ENCODE measurements around the gene CD59. TPM values are rescaled to one million over a fixed set of nuclear protein-coding genes. Genes with fewer than 3 reads are reported as not detected.
A peak's percentile ranks its signal among the peaks of the same experiment; 100 is the strongest.

CD59 gene
- total and polyA plus RNA-seq, 2 experiments from 2014 or later: 298 to 346 TPM

DNA sequence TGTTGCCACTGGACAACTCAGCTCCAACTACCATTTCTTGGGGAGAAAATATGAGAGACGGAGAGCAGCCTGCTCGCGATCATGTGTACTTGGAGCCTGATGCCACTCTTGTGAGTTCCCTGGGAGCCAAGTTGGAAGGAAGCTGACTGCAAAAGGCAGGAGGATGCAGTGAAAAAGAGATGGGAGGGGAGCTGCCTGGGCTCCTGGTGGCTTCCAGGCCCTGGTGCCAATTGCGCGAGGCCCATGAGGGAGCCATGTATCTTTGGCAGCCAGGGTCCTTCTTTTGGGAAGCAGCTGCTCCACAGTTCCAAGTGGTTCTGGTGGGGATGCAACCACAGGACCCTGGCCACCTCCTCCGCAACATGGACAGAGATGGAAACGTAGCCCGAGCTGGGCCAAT lies 46.7 kb downstream of the CD59 start:
- Histone ChIP-seq H3K9me3 (ENCODE audit: low read depth) (no peaks in the 10 kb centered on the region), H3K27ac (peak overlapping the region; percentile 93), H3K36me3 (replicated peaks; ENCODE audit: insufficient read depth, low read depth) (no peaks in the 10 kb centered on the region), H4K20me1 (ENCODE audit: insufficient read depth, poor library complexity, severe bottlenecking) (no peaks in the 10 kb centered on the region), H3K4me1 (ENCODE audit: insufficient read depth) (peaks cover 32% of the 10 kb centered on the region), H3K4me2 (no peak overlapping the region), H3K4me3 (no peak overlapping the region), H3K79me2 (no peaks in the 10 kb centered on the region), H3K27me3 (no peaks in the 10 kb centered on the region), H3K9me2 (replicated peaks; ENCODE audit: insufficient read depth) (no peaks in the 10 kb centered on the region), H2AFZ (no peak overlapping the region)
- no peak for TF ChIP-seq EZH2 (IDR thresholded peaks at IDR 0.05; ENCODE audit: borderline replicate concordance)
- TF ChIP-seq CTCF (IDR thresholded peaks at IDR 0.05; ENCODE audit: poor library complexity): no peak
- no peak for TF ChIP-seq EZH2phosphoT487 (IDR thresholded peaks at IDR 0.05; ENCODE audit: low read depth, severe bottlenecking, unreplicated experiment)
- 99% methylated on average over 8 of the region's 8 CpGs for WGBS (ENCODE audit: low lambda C conversion rate, missing lambda C conversion rate)
- DNase-seq (ENCODE audit: low spot score): no peak

- no peak for DNase-seq (ENCODE audit: low spot score)
- no peaks in the 10 kb centered on the region for H3K27me3 ChIP-seq
- H3K4me3 ChIP-seq: no peak overlapping the region
- WGBS (ENCODE audit: low lambda C conversion rate, missing lambda C conversion rate): 91% methylated on average over 4 of the region's 4 CpGs
- H4K20me1 ChIP-seq (ENCODE audit: insufficient read depth, poor library complexity, severe bottlenecking): no peaks in the 10 kb centered on the region
- H3K4me1 ChIP-seq (ENCODE audit: insufficient read depth): peaks cover 32% of the 10 kb centered on the region
- no peak overlapping the region for H3K4me2 ChIP-seq
- no peaks in the 10 kb centered on the region for H3K79me2 ChIP-seq
- no peak overlapping the region for H3K27ac ChIP-seq
- H3K9me2 ChIP-seq (replicated peaks; ENCODE audit: insufficient read depth): no peaks in the 10 kb centered on the region
- no peaks in the 10 kb centered on the region for H3K9me3 ChIP-seq (ENCODE audit: low read depth)
- TF ChIP-seq EZH2phosphoT487 (IDR thresholded peaks at IDR 0.05; ENCODE audit: low read depth, severe bottlenecking, unreplicated experiment): no peak
- no peaks in the 10 kb centered on the region for H3K36me3 ChIP-seq (replicated peaks; ENCODE audit: insufficient read depth, low read depth)
- no peak overlapping the region for H2AFZ ChIP-seq
These were observed 47.1 kb downstream of the CD59 start for GRCh38 chr11:33689085-33689484.

DNA sequence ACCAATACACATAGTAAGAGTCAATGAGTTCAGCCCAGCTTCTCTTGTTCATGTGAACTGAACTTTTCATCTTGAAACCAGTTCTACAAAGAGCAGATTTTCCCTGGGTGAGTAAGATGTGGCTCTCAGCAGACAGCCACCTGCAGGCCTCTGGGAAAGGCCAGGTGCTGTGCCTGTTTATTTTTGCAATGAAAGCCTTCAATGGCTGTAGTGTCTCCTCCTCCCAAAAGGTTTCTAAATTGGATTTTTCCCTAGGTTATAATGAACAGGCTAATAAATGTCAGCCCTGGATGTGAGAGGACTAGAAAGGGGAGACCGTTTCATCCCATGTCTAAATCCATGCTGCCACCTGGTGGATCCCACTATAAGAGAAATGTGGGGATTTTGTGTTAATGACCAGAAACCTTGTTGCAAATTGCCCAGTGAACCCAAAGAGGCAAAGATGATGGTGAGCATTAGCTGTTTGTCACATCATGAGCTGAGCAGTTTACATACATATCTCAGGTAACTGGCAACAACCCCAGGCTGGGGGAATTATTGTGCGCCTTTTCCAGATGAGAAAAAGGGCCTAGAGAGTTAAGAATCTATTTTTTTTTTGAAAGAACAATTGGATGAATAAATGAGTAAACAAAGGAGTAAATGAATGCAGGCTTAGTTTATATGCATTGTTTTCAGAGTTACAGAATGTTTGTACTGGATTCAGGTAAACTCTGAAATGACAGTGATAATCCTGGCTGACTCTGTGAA lies 48.3 kb downstream of the CD59 start:
- no peaks in the 10 kb centered on the region for H3K9me3 ChIP-seq (ENCODE audit: low read depth)
- no peaks in the 10 kb centered on the region for H3K27me3 ChIP-seq
- no peaks in the 10 kb centered on the region for H3K9me2 ChIP-seq (replicated peaks; ENCODE audit: insufficient read depth)
- peaks cover 30% of the 10 kb centered on the region for H3K4me1 ChIP-seq (ENCODE audit: insufficient read depth)
- H3K4me2 ChIP-seq: no peak overlapping the region
- DNase-seq (ENCODE audit: low spot score): peak; percentile 81
- no peaks in the 10 kb centered on the region for H3K36me3 ChIP-seq (replicated peaks; ENCODE audit: insufficient read depth, low read depth)
- no peak overlapping the region for H3K4me3 ChIP-seq
- H4K20me1 ChIP-seq (ENCODE audit: insufficient read depth, poor library complexity, severe bottlenecking): no peaks in the 10 kb centered on the region
- no peak overlapping the region for H3K27ac ChIP-seq
- H2AFZ ChIP-seq: no peak overlapping the region
- TF ChIP-seq CTCF (IDR thresholded peaks at IDR 0.05; ENCODE audit: poor library complexity) (peak; percentile 81), EZH2phosphoT487 (IDR thresholded peaks at IDR 0.05; ENCODE audit: low read depth, severe bottlenecking, unreplicated experiment) (no peak)
- H3K79me2 ChIP-seq: no peaks in the 10 kb centered on the region
- 42% methylated on average over 2 of the region's 2 CpGs for WGBS (ENCODE audit: low lambda C conversion rate, missing lambda C conversion rate)

DNA sequence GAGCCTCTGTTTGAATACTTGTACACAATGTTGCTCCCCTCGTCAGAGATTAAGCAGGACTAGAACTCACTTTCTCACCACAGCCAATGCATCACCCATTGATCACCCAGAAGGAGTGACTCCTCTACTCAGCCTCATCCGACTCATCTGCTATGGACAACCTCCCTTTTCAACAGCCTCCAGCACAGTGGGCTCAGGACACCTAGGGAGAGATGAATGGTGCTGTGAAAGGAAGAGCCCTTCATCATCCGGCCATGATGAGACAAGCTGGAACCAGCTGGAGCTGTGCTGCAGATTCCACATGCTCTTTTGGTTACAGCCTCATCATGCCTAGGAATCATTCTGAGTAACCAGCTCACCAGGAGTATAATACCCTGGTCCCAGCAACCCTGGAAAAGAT lies 51.1 kb downstream of the CD59 start:
- 85% methylated on average over 3 of the region's 3 CpGs for WGBS (ENCODE audit: low lambda C conversion rate, missing lambda C conversion rate)
- no peaks in the 10 kb centered on the region for H4K20me1 ChIP-seq (ENCODE audit: insufficient read depth, poor library complexity, severe bottlenecking)
- no peak overlapping the region for H3K4me2 ChIP-seq
- no peak overlapping the region for H3K27ac ChIP-seq
- peaks cover 4% of the 10 kb centered on the region for H3K4me1 ChIP-seq (ENCODE audit: insufficient read depth)
- no peak overlapping the region for H3K4me3 ChIP-seq
- no peaks in the 10 kb centered on the region for H3K9me3 ChIP-seq (ENCODE audit: low read depth)
- TF ChIP-seq EZH2 (IDR thresholded peaks at IDR 0.05; ENCODE audit: borderline replicate concordance): no peak
- no peak for TF ChIP-seq CTCF (IDR thresholded peaks at IDR 0.05; ENCODE audit: poor library complexity)
- no peak for TF ChIP-seq EZH2phosphoT487 (IDR thresholded peaks at IDR 0.05; ENCODE audit: low read depth, severe bottlenecking, unreplicated experiment)
- no peak for DNase-seq (ENCODE audit: low spot score)
- H3K79me2 ChIP-seq: no peaks in the 10 kb centered on the region
- no peak overlapping the region for H2AFZ ChIP-seq
- H3K9me2 ChIP-seq (replicated peaks; ENCODE audit: insufficient read depth): no peaks in the 10 kb centered on the region
- peaks cover 12% of the 10 kb centered on the region for H3K27me3 ChIP-seq
- H3K36me3 ChIP-seq (replicated peaks; ENCODE audit: insufficient read depth, low read depth): no peaks in the 10 kb centered on the region
